Motor neuron (in vitro differentiated cells): ENCODE results near the gene MACROD2. TPM values are rescaled to one million over a fixed set of nuclear protein-coding genes. Genes with fewer than 3 reads are reported as not detected.

Experiments
- ATAC-seq, 8 experiments: fragments of 200-7000 bp; cut with Tn5 transposase; replicated peaks in 6 of 8; 2 replicates each; pipeline ENCODE4 v1.8.0; 2021; ENCODE audit warnings: mild to moderate bottlenecking in 8 of 8, moderate library complexity in 8 of 8
- H3K27ac ChIP-seq, 2 donors: fragments of 250-450 bp; sonication (Bioruptor Pico); 2 replicates each; pipeline ENCODE4 v1.9.0; 2021; ENCODE audit warnings: antibody characterized with exemption in 2 of 2, mild to moderate bottlenecking in 2 of 2, moderate library complexity in 1 of 2
- H3K4me1 ChIP-seq, 2 donors: fragments of 250-450 bp; sonication (Bioruptor Pico); replicated peaks in 1 of 2; 2 replicates each; pipeline ENCODE4 v1.6.1; 2021; ENCODE audit warnings: antibody characterized with exemption in 2 of 2, mild to moderate bottlenecking in 2 of 2, moderate library complexity in 1 of 2
- H3K4me3 ChIP-seq, 5 donors: fragments of 250-450 bp; sonication (Bioruptor Pico); 2 replicates each; pipeline ENCODE4 v1.9.0; 2021; ENCODE audit warnings: antibody characterized with exemption in 5 of 5, mild to moderate bottlenecking in 5 of 5, moderate library complexity in 4 of 5
- WGBS, 10 experiments: fragments of 450-650 bp; shearing (Covaris generic); methylation state at CpG; one replicate each; pipeline ENCODE4 v1.0.0; 2022; 5-methylcytosine and 5-hydroxymethylcytosine counted together
- in situ Hi-C, 9 experiments: fragments of 400-800 bp; cut with MboI; loops; one replicate each; pipeline ENCODE4 v1.15.0; 2021; ENCODE audit warnings: low sequenced_read_pairs in 9 of 9, low pct_unique_long_range_greater_than_20kb in 2 of 9; ENCODE audit not compliant: unreplicated experiment in 9 of 9
- total RNA-seq, 8 experiments: library from RNA; unstranded; fragments of 300-600 nt; gene quantifications; 2 replicates each; pipeline versions ENCODE4 v1.2.3 to v1.2.4, GENCODE V29; 2022

The MACROD2 gene
- total RNA-seq, 8 experiments from 2014 or later: 4.3 to 24.9 (median 10.4) TPM

DNA sequence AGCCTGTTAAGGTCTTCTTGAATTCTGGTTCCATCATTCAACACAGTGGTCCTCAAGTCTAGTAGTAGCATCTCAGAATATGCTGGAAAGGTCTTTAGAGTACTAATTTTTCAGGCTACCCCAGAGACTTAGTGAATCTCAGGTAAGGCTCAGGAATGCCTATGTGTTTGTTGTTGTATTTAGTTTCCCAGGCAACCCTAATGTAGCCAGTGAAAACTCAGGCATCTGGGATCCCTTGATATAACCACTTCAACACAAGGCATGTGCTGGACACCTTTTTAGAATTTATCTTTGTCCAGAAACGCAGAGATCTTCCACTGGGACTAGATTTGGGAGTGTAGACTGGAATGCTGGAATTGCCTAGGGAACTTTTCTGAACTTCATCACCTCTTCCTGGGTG is 940.0 kb downstream of the MACROD2 start:
- Histone ChIP-seq H3K27ac (no peak overlapping the region), H3K4me3 (no peak overlapping the region), H3K4me1 (no peaks in the 10 kb centered on the region)
- WGBS, 10 experiments: 0 to 100% (median 32%) methylated on average over 1 of the region's 1 CpG; no CpG with 5 or more reads in 6 of the 10 experiments
- ATAC-seq: no peak
- in situ Hi-C loops: no loop called here

DNA sequence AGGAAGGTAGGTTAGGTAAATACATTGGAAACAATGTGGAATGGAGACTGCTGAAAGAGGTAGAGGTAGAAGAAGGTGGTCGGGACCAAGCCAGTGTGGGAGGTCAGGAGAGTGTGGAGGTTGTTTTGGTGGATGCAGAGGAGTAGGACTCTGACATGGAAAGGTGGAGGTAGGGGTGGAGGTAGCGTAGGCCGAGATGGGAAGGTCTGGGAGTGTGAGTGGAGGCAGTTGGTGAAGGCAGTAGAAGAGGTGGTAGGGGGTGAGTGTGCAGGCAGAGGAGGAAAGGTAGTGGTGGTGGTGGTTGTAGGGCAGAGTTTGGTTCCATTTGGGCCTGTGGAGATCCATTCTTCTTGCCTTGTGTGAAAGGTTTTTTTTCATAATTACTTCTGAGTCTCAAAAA is 941.7 kb downstream of the MACROD2 start:
- Histone ChIP-seq H3K27ac (no peak overlapping the region), H3K4me3 (no peak overlapping the region), H3K4me1 (no peaks in the 10 kb centered on the region)
- 0 to 100% (median 83%) methylated on average over 1 to 3 of the region's 3 CpGs for WGBS, 10 experiments
- in situ Hi-C loops: no loop called here
- no peak for ATAC-seq

DNA sequence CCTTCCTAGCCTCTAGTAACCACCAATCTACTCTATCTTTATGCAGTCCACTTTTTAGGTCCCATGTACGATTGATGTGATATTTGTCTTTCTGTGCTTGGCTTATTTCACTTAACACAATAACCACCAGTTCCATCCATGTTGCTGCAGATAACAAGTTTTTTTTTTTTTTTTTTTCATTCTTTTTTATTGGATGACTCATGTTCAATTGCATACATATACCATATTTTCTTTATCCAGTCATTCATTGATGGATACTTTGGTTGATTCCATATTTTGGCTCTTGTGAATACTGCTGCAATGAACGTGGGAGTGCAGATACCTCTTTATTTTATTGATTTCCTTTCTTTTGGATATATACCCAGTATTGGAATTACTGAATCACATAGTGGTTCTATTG is 942.5 kb downstream of the MACROD2 start:
- no peak for ATAC-seq
- Histone ChIP-seq H3K27ac (no peak overlapping the region), H3K4me1 (no peaks in the 10 kb centered on the region), H3K4me3 (no peak overlapping the region)
- 47 to 100% (median 77%) methylated on average over 1 to 2 of the region's 2 CpGs; no CpG with 5 or more reads in 1 of the 10 experiments for WGBS, 10 experiments
- in situ Hi-C loops: no loop called here

DNA sequence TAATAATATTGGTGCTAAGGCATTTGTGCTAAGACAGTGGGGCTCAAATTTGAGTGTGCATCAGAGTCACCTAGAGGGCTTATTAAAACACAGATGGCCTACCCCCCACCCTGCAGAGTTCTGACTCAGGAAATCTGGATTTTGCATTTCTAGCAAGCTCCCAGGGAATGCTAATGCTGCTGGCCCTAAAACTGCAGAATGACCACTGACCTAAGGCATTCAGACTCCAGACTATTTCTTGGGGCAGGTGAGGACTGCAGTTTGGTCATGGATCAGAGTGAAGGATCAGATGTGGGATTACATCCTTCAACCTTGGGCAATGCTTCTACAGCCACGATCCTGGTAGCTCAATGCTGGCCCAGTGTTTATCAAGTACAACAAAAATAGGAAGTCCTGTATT is 952.2 kb downstream of the MACROD2 start:
- peak in 2 of 8 experiments; percentile 32 to 36 for ATAC-seq
- in situ Hi-C loops: no loop called here
- Histone ChIP-seq H3K27ac (no peak overlapping the region), H3K4me3 (no peak overlapping the region), H3K4me1 (peaks cover 0 to 4% of the 10 kb centered on the region in 2 donors)
- 100% methylated on average over 1 of the region's 1 CpG; no CpG with 5 or more reads in 6 of the 10 experiments for WGBS, 10 experiments

DNA sequence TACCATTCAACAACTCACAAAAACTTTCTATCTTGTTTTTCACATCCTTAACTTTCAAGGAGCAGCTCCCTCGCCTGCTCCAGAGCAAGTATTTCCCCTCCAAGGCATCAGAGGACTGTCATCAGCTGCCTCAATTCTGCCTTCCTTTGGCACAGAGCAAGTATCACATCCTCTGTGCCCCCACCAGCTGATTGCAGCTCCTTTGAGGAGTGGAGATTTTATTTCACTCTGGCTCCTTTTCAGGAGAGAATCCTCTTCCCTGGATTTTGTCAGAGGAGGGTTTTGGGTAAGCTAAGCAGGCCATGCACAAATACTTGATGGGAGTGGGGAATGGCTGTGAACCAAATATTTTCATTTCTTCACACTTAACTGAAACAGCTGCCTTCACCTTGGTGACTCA is 952.6 kb downstream of the MACROD2 start:
- H3K4me1 ChIP-seq: peaks cover 0 to 4% of the 10 kb centered on the region in 2 donors
- 20 to 100% (median 66%) methylated on average over 1 of the region's 1 CpG; no CpG with 5 or more reads in 4 of the 10 experiments for WGBS, 10 experiments
- in situ Hi-C loops: no loop called here
- no peak for ATAC-seq
- no peak overlapping the region for H3K4me3 ChIP-seq
- H3K27ac ChIP-seq: no peak overlapping the region

DNA sequence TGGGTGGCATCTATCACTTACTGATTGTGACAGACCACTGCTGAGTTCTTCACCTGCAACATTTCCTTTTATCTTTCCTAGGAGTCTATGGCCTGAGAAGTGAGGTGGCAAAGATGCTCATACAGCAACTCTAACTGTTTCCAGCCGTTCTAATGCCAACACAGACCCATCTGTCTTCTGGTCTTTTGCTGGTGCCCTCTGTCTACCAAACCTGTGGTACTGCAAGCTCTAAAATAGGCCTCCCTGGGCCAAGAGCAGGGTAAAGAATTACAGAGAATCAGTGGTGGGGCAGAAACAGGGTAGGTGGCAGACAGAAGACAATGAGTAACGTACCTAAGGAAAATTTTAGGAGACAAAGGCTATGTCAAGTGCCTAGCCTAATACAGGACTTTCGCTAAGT is 953.1 kb downstream of the MACROD2 start:
- peak in 1 of 8 experiments; percentile 18 for ATAC-seq
- no peak overlapping the region for H3K4me3 ChIP-seq
- H3K4me1 ChIP-seq: peaks cover 0 to 4% of the 10 kb centered on the region in 2 donors
- 58 to 100% (median 89%) methylated on average over 1 to 3 of the region's 3 CpGs; no CpG with 5 or more reads in 3 of the 10 experiments for WGBS, 10 experiments
- in situ Hi-C loops: no loop called here
- H3K27ac ChIP-seq: no peak overlapping the region

DNA sequence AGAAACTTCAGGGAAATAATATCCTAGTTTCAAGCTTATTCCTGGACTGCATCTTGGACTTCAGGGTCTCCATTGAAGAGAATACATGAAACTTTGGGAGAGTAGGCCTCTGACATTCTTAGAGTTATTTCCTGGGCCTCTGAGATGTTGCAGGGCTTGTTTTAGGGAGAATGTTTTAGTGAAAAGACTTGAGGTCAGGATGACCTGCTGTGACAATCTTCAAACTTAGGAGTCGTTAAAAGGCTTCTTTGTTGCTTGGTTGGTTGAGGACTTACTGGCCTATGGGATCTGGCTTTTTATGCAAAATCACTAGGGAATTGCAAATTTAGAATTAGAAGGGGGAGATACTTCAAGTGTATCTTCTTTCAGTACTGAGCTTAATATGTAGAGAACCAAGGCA is 955.3 kb downstream of the MACROD2 start:
- in situ Hi-C loops: no loop called here
- H3K27ac ChIP-seq: no peak overlapping the region

DNA sequence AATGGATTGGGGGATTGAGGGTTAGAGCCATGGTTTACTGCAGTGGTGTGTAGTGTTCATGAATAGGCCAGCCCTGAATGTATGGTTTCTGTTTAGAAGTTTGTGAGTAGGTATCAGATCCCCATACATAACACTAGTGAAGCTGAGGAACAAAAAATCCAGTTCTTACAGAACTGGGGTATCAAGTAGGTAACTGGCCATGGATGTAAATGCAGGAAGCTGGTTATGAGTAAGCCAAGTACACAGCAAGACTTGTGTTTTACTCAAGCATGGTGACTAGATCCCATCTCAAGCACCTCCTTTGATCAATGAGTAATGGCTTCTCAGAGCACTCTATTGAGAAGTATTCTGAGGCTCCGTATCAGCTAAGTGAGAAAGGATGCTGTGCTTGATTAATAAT is 955.8 kb downstream of the MACROD2 start:
- Histone ChIP-seq H3K4me3 (no peak overlapping the region), H3K27ac (no peak overlapping the region), H3K4me1 (peaks cover 0 to 4% of the 10 kb centered on the region in 2 donors)
- WGBS, 10 experiments: 60 to 100% (median 71%) methylated on average over 1 of the region's 1 CpG; no CpG with 5 or more reads in 5 of the 10 experiments
- in situ Hi-C loops: no loop called here
- ATAC-seq: no peak

More for the DNA sequence above, 955.3 kb downstream of the MACROD2 start:
- peaks cover 0 to 4% of the 10 kb centered on the region in 2 donors for H3K4me1 ChIP-seq
- H3K4me3 ChIP-seq: no peak overlapping the region
- WGBS, 10 experiments: 17 to 100% (median 51%) methylated on average over 1 of the region's 1 CpG; no CpG with 5 or more reads in 4 of the 10 experiments
- ATAC-seq: no peak

DNA sequence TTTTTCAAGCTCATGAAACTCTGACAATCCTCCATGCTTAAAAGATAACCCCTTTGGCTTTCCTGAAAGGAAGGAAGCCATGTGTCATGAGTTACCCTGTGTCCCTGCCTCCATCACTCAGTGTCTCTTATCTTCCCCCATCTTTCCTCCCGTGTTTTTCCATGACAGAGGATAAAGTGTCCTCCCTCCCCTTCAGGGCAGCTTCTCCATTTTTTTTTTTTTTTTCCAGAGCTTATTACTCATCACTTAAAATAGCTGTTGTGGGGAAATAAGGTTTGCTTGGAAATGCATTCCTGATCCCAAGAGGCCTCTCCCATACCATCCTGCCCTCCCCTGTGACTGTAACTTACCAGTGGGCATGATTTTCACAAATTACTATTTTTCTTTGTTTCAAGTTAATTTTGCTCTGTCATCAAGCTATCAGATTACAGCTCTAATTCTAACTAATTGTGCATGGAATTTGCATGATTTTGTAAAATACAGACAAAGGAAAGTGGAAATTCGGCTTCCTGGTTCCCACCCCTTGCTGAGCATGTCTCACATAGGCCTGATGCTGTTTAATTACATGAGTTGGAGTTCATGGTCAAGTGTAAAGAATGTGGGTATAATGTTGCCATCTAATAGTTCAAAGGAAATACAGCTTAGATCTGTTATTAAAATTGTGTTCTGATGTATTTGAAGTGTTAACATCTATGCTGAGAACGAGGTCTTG is 956.5 kb downstream of the MACROD2 start:
- in situ Hi-C loops: no loop called here
- peak; percentile 64 to 93 (median 88) for ATAC-seq
- Histone ChIP-seq H3K27ac (no peak overlapping the region), H3K4me1 (peaks cover 0 to 4% of the 10 kb centered on the region in 2 donors), H3K4me3 (no peak overlapping the region)
- WGBS, 10 experiments: 3 to 100% (median 55%) methylated on average over 1 to 3 of the region's 3 CpGs

DNA sequence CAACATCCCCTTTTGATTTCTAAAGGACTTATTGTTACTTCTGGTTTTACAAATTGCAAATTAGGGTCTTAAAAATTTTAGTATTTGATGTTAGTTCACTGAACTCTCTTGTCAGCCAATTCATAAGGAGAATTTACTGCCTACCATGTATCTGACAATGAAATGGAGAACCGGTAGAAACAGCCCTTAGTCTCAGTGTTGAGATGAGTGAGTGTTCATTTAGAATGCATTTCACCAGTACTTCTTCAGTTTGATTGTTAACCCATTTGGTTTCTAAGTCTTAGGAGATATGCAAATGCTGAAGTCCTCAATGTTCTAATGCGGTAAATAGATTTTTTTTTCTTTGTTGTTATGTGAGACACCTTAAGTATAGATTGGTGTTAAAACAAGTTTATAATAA is 958.4 kb downstream of the MACROD2 start:
- no peak overlapping the region for H3K4me3 ChIP-seq
- in situ Hi-C loops: no loop called here
- WGBS, 10 experiments: 70 to 100% (median 83%) methylated on average over 1 to 2 of the region's 2 CpGs; no CpG with 5 or more reads in 1 of the 10 experiments
- peaks cover 0 to 4% of the 10 kb centered on the region in 2 donors for H3K4me1 ChIP-seq
- ATAC-seq: no peak
- no peak overlapping the region for H3K27ac ChIP-seq

DNA sequence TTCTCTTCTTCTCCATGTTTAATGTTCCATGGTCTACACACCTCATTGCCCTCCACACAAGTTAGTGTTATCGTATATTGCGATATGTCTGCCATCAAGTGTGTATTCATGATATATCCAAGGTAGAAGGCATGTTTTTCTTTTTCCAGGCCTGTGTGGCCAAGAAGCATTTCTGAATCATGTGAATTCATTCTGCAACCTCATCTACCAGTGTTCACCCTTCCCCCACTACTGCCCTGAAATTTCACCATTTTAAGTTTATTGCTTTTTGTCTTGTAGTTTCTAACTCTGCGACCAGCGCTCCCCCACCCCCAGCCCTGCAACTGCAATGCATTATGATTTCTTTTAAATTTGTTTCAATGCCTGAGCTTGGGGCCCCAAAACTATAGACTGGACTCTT is 960.1 kb downstream of the MACROD2 start:
- Histone ChIP-seq H3K4me1 (peaks cover 0 to 4% of the 10 kb centered on the region in 2 donors), H3K4me3 (no peak overlapping the region), H3K27ac (no peak overlapping the region)
- 67 to 100% (median 92%) methylated on average over 2 to 4 of the region's 4 CpGs; no CpG with 5 or more reads in 1 of the 10 experiments for WGBS, 10 experiments
- in situ Hi-C loops: no loop called here
- ATAC-seq: no peak

DNA sequence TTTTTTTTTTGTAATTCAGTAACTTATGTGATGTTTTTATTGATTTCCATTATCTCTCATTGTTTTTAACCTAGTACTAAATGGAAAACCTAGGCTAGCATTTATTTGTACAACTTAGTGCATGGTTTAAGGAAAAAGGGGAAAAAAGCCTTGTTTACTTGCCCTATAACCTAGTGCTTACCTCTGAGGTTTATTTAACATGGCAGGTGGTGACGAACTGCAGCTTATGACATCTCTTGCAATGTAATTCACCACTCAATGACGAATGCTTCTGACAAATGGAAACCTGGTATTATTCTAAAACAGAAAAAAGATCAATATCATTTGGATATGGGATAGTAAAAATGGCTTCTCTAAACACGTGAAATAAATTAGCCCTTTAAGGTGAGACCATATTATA is 960.7 kb downstream of the MACROD2 start:
- in situ Hi-C loops: no loop called here
- peak in 1 of 8 experiments; percentile 31 for ATAC-seq
- 37 to 100% (median 85%) methylated on average over 1 to 3 of the region's 3 CpGs for WGBS, 10 experiments
- Histone ChIP-seq H3K4me1 (peaks cover 0 to 4% of the 10 kb centered on the region in 2 donors), H3K27ac (no peak overlapping the region), H3K4me3 (no peak overlapping the region)

DNA sequence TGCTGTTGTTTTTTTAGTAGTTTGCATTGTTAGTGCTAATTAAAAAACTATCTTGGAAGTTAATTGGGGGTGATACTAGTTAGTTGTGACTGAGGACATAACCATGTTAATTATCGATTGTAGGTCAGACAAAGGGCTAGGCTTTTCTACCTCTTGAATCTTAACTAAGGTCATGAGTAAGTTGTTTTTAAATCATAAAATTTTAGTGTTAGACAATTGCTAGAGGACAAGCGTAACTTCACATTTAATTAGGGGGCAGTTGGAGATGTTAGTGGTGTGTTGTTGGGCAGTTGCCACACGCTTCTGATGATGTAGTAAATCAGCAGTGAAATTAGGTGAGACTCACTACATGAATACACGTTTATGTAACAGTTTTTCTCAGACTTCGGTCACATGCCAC is 961.2 kb downstream of the MACROD2 start:
- H3K4me3 ChIP-seq: no peak overlapping the region
- ATAC-seq: no peak
- in situ Hi-C loops: no loop called here
- WGBS, 10 experiments: 77 to 100% (median 90%) methylated on average over 2 to 5 of the region's 5 CpGs
- no peak overlapping the region for H3K27ac ChIP-seq
- peaks cover 0 to 4% of the 10 kb centered on the region in 2 donors for H3K4me1 ChIP-seq

DNA sequence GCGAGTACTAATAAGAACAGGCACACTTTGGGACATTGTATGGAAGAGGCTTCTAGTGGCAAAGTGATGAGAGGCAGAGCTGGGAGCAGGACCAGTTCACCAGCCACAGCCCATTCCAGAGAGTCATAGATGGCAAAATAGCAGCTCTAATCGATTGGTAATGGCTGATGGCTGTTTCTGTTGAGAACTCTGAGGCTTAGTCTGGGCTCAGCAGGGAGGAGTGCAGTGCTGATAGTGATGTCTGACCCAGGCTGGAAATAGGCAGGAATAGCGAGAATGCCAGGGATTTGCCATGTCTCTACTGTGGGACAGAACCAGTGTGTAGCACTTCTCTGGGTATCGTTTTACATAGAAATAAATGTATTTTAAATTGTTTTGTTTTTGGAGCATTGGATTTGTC is 962.1 kb downstream of the MACROD2 start:
- Histone ChIP-seq H3K4me3 (no peak overlapping the region), H3K27ac (no peak overlapping the region), H3K4me1 (no peaks in the 10 kb centered on the region)
- WGBS, 10 experiments: 60 to 95% (median 87%) methylated on average over 1 to 4 of the region's 4 CpGs
- in situ Hi-C loops: no loop called here
- ATAC-seq: no peak
